IMR-90 (cell line): ENCODE measurements around the gene IFIT1B. TPM values are rescaled to one million over a fixed set of nuclear protein-coding genes. Genes with fewer than 3 reads are reported as not detected.
A peak's percentile ranks its signal among the peaks of the same experiment; 100 is the strongest.

Experiments used
- ATAC-seq: fragments of 200-7000 bp; cut with Tn5 transposase; 2 replicates; pipeline ENCODE4 v1.9.1; 2020; ENCODE audit warnings: low read depth, mild to moderate bottlenecking, moderate library complexity
- BruUV-seq: library from RNA; stranded (reverse); fragments of 400-500 nt; replicated peaks from 2 replicates; lab custom pipeline; 2021; lab: Mats Ljungman, UMichigan
- CTCF ChIA-PET: fragments of 300-600 bp; formaldehyde crosslinking; extraction: SDS; loops from one replicate; lab custom pipeline; 2021; ENCODE audit warnings: antibody characterized with exemption; lab: Yijun Ruan, JAX
- POLR2A ChIA-PET: fragments of 300-600 bp; sonication (Branson Sonifier 250); formaldehyde crosslinking; loops from one replicate; lab custom pipeline; 2022; ENCODE audit warnings: antibody characterized with exemption; ENCODE audit not compliant: unreplicated experiment; lab: Charles Lee
- DNase-seq: peaks from one replicate; pipeline ENCODE4 v3.0.0; 2013
- H2AFZ ChIP-seq: replicated peaks from 2 replicates; pipeline ENCODE3; 2013; ENCODE audit warnings: low read length, mild to moderate bottlenecking; ENCODE audit not compliant: poor library complexity
- H2AK5ac ChIP-seq: 2 replicates; pipeline ENCODE4 v1.6.1; 2013; ENCODE audit warnings: low read depth, low read length, inconsistent platforms
- H2AK9ac ChIP-seq: replicated peaks from 2 replicates; pipeline ENCODE3; 2013; ENCODE audit warnings: mild to moderate bottlenecking, low read depth, low read length, moderate library complexity; ENCODE audit not compliant: poor library complexity
- H2BK120ac ChIP-seq: 2 replicates; pipeline ENCODE4 v1.6.1; 2013; ENCODE audit warnings: low read depth, low read length, inconsistent platforms
- H2BK15ac ChIP-seq: 3 replicates; pipeline ENCODE4 v1.6.1; 2013; ENCODE audit warnings: low read depth, low read length, inconsistent platforms
- H2BK20ac ChIP-seq: 2 replicates; pipeline ENCODE4 v1.6.1; 2013; ENCODE audit warnings: low read depth, mild to moderate bottlenecking, inconsistent platforms, low read length, moderate library complexity
- H2BK5ac ChIP-seq: 2 replicates; pipeline ENCODE4 v1.6.1; 2013; ENCODE audit warnings: mild to moderate bottlenecking, low read depth, low read length, inconsistent platforms; ENCODE audit not compliant: poor library complexity, severe bottlenecking
- H3K14ac ChIP-seq: replicated peaks from 2 replicates; pipeline ENCODE4 v1.6.1; 2013; ENCODE audit warnings: low read depth, low read length, inconsistent platforms
- H3K18ac ChIP-seq: 2 replicates; pipeline ENCODE4 v1.6.1; 2013; ENCODE audit warnings: low read depth, low read length, control low read depth
- H3K23ac ChIP-seq: 2 replicates; pipeline ENCODE4 v1.6.1; 2013; ENCODE audit warnings: low read depth, low read length, inconsistent platforms
- H3K27ac ChIP-seq: 2 replicates; pipeline ENCODE4 v1.5.1; 2013; ENCODE audit warnings: mild to moderate bottlenecking, control low read depth, low read length; ENCODE audit not compliant: insufficient read depth
- H3K27me3 ChIP-seq: 2 replicates; pipeline ENCODE4 v1.6.1; 2013; ENCODE audit warnings: low read length; ENCODE audit not compliant: control insufficient read depth, insufficient read depth
- H3K36me3 ChIP-seq: 2 replicates; pipeline ENCODE4 v1.6.1; 2013; ENCODE audit warnings: low read length, mixed read lengths; ENCODE audit not compliant: control insufficient read depth, insufficient read depth
- H3K4ac ChIP-seq: 2 replicates; pipeline ENCODE4 v1.6.1; 2013; ENCODE audit warnings: low read depth, low read length, inconsistent platforms
- H3K4me1 ChIP-seq: 2 replicates; pipeline ENCODE4 v1.6.1; 2013; ENCODE audit warnings: low read length, mixed read lengths; ENCODE audit not compliant: control insufficient read depth, insufficient read depth
- H3K4me2 ChIP-seq: 2 replicates; pipeline ENCODE4 v1.6.1; 2013; ENCODE audit warnings: low read depth, mild to moderate bottlenecking, control low read depth, low read length, moderate library complexity
- H3K4me3 ChIP-seq: 2 replicates; pipeline ENCODE4 v1.5.1; 2013; ENCODE audit warnings: low read depth, mild to moderate bottlenecking, control low read depth, low read length, moderate library complexity; ENCODE audit not compliant: insufficient read depth
- H3K56ac ChIP-seq: 2 replicates; pipeline ENCODE4 v1.6.1; 2013; ENCODE audit warnings: low read length, inconsistent platforms; ENCODE audit not compliant: insufficient read depth; ENCODE audit errors: extremely low read depth
- H3K79me1 ChIP-seq, 2 experiments: 2 replicates each; pipeline ENCODE4 v1.6.1; 2013; ENCODE audit warnings: low read length in 2 of 2, inconsistent platforms in 1 of 2, low read depth in 1 of 2
- H3K9ac ChIP-seq: 2 replicates; pipeline ENCODE4 v1.6.1; 2013; ENCODE audit warnings: low read depth, low read length, control low read depth
- H3K9me1 ChIP-seq: 2 replicates; pipeline ENCODE4 v1.6.1; 2013; ENCODE audit warnings: low read length, inconsistent platforms; ENCODE audit not compliant: insufficient read depth
- H3K9me3 ChIP-seq: 2 replicates; pipeline ENCODE4 v1.6.1; 2013; ENCODE audit warnings: low read length; ENCODE audit not compliant: control insufficient read depth, insufficient read depth
- H4K20me1 ChIP-seq: 2 replicates; pipeline ENCODE4 v1.6.1; 2013; ENCODE audit warnings: low read length, inconsistent platforms; ENCODE audit not compliant: insufficient read depth
- H4K5ac ChIP-seq: 2 replicates; pipeline ENCODE4 v1.6.1; 2013; ENCODE audit warnings: mild to moderate bottlenecking, low read depth, low read length, control low read depth
- H4K8ac ChIP-seq, 2 experiments: 2 replicates each; pipeline ENCODE4 v1.6.1; 2013; ENCODE audit warnings: low read depth in 2 of 2, low read length in 2 of 2, control low read depth in 1 of 2, inconsistent platforms in 1 of 2
- H4K91ac ChIP-seq: 2 replicates; pipeline ENCODE4 v1.6.1; 2013; ENCODE audit warnings: low read depth, low read length, inconsistent platforms; ENCODE audit not compliant: insufficient read depth
- RAD21 ChIP-seq: IDR thresholded peaks from 2 replicates; pipeline ENCODE4 v1.6.1; 2012; ENCODE audit warnings: low read length, improper control_type of control experiment
- RFX5 ChIP-seq: IDR thresholded peaks from 2 replicates; pipeline ENCODE4 v1.8.0; 2012; ENCODE audit warnings: low read depth, mild to moderate bottlenecking, low read length, moderate library complexity
- SMC3 ChIP-seq: fragments of 150-350 bp; IDR thresholded peaks from 2 replicates; pipeline ENCODE4 v1.6.1; 2016; ENCODE audit warnings: low read depth, mild to moderate bottlenecking, antibody characterized with exemption, low read length, moderate library complexity
- WGBS, 2 experiments: methylation state at CpG; one replicate each; pipeline versions ENCODE4 v1.1.5 to v1.1.7; 2013; ENCODE audit warnings: missing lambda C conversion rate in 2 of 2; ENCODE audit not compliant: insufficient read length in 1 of 2; ENCODE audit errors: extremely low coverage in 2 of 2; 5-methylcytosine and 5-hydroxymethylcytosine counted together
- dilution Hi-C: fragments of 300-500 bp; cut with HindIII; formaldehyde crosslinking; loops from one replicate; pipeline ENCODE4 v1.14.3; 2018; ENCODE audit warnings: low sequenced_read_pairs; ENCODE audit not compliant: unreplicated experiment
- in situ Hi-C: fragments of 300-500 bp; cut with MboI; formaldehyde crosslinking; loops from 3 replicates; pipeline ENCODE4 v1.14.3; 2019; ENCODE audit warnings: low sequenced_read_pairs, inconsistent platforms, mixed read lengths
- intact Hi-C: fragments of 100-400 bp; cut with micrococcal nuclease; formaldehyde crosslinking; loops from 2 replicates; pipeline ENCODE4 v1.10.0; 2022
- polyA plus RNA-seq, 3 experiments: library from polyadenylated mRNA; depleted of rRNA; stranded (reverse); fragments of >200 nt; gene quantifications; 2 replicates each; pipeline ENCODE4 v1.2.3, GENCODE V29; 2012; ENCODE audit warnings: low replicate concordance in 1 of 3
- total RNA-seq: library from RNA; depleted of rRNA; stranded (reverse); fragments of >200 nt; gene quantifications from 2 replicates; pipeline ENCODE4 v1.2.3, GENCODE V29; 2012
- TF ChIP-seq, protein P1 (sequence below): conservative IDR thresholded peaks from 2 replicates; pipeline ENCODE4 v1.5.1; 2012; ENCODE audit warnings: mild to moderate bottlenecking, low read depth, low read length, improper control_type of control experiment

IFIT1B gene
- total and polyA plus RNA-seq, 2 of the 4 experiments (the other 2 are of a cell fraction): not detected

DNA sequence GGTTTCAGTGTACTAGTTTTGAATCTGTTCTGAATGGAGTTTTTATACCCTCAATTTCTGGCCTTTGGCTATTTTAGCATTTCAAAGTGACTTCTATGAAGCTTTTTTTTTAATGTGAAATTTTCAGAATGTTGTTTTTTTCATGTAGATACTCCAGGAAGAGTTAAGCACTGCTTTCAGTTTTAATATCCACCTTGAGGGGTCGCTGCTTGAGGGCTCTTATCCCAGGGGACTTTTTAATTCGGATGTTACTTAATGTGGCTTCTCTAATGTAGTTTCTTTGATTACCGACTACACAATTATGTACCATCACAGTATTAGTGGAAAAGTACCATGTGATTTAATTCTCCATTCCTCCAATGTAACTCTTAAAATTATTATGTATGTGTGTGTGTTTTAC is 41.7 kb downstream of the IFIT1B start:
- H4K91ac ChIP-seq: no peak overlapping the region
- H3K9me3 ChIP-seq: no peaks in the 10 kb centered on the region
- WGBS, 2 experiments: no CpG with 5 or more reads among the region's 3 CpGs
- TF ChIP-seq SMC3: peak; percentile 18; the same call in 1 of the 2 replicates
- peak; percentile 34; the same call in 1 of the 2 replicates for TF ChIP-seq RAD21
- no peak for TF ChIP-seq RFX5
- TF ChIP-seq, protein P1, sequence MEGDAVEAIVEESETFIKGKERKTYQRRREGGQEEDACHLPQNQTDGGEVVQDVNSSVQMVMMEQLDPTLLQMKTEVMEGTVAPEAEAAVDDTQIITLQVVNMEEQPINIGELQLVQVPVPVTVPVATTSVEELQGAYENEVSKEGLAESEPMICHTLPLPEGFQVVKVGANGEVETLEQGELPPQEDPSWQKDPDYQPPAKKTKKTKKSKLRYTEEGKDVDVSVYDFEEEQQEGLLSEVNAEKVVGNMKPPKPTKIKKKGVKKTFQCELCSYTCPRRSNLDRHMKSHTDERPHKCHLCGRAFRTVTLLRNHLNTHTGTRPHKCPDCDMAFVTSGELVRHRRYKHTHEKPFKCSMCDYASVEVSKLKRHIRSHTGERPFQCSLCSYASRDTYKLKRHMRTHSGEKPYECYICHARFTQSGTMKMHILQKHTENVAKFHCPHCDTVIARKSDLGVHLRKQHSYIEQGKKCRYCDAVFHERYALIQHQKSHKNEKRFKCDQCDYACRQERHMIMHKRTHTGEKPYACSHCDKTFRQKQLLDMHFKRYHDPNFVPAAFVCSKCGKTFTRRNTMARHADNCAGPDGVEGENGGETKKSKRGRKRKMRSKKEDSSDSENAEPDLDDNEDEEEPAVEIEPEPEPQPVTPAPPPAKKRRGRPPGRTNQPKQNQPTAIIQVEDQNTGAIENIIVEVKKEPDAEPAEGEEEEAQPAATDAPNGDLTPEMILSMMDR: peak; percentile 44
- BruUV-seq: no TSS peak
- H2BK15ac ChIP-seq: no peak overlapping the region
- H3K4me1 ChIP-seq: peaks cover 4% of the 10 kb centered on the region
- in situ Hi-C loops: no loop called here
- H3K79me1 ChIP-seq: peaks cover 17 to 34% of the 10 kb centered on the region in 2 experiments
- no peak overlapping the region for H3K56ac ChIP-seq
- ChIA-PET CTCF (interaction anchor here (1.0 kb wide), 2 partner anchors 145 to 537 kb away, joined by 3 to 4 read pairs; no protein-coding TSS in a partner anchor), POLR2A (no interaction called here)
- H3K4me2 ChIP-seq: peak overlapping the region; percentile 75
- H2AK9ac ChIP-seq: no peak overlapping the region
- no peak overlapping the region for H3K27ac ChIP-seq
- H2AFZ ChIP-seq: no peak overlapping the region
- no peaks in the 10 kb centered on the region for H4K20me1 ChIP-seq
- dilution Hi-C loops: no loop called here
- H3K14ac ChIP-seq: no peak overlapping the region
- no peak overlapping the region for H3K18ac ChIP-seq
- H2BK120ac ChIP-seq: no peak overlapping the region
- H3K4me3 ChIP-seq: no peak overlapping the region
- no peak overlapping the region for H2BK20ac ChIP-seq
- peaks cover 4% of the 10 kb centered on the region for H3K36me3 ChIP-seq
- no peak overlapping the region for H3K4ac ChIP-seq
- no peak overlapping the region for H4K5ac ChIP-seq
- no peak overlapping the region for H2BK5ac ChIP-seq
- H3K9ac ChIP-seq: no peak overlapping the region
- no peak overlapping the region for H3K23ac ChIP-seq
- no peak overlapping the region for H2AK5ac ChIP-seq
- H4K8ac ChIP-seq: no peak overlapping the region
- intact Hi-C loops: no loop called here
- ATAC-seq: no peak
- no peaks in the 10 kb centered on the region for H3K27me3 ChIP-seq
- DNase-seq: peak; percentile 31
- 0 out of 2 replicates have a peak, but pooled peaks cover 6% of the 10 kb centered on the region for H3K9me1 ChIP-seq
